AG10803 (cell line): ENCODE measurements around the gene SZT2.
A peak's percentile ranks its signal among the peaks of the same experiment; 100 is the strongest.

Experiments
- DNase-seq: peaks from one replicate; pipeline ENCODE4 v3.0.0; 2010; ENCODE audit warnings: low read depth
- H3K4me3 ChIP-seq: 2 replicates; pipeline ENCODE4 v1.5.1; 2011; ENCODE audit warnings: mild to moderate bottlenecking, low read length, control low read depth
- TF ChIP-seq, protein P1 (sequence below): conservative IDR thresholded peaks from 2 replicates; pipeline ENCODE4 v1.5.1; 2011; ENCODE audit warnings: mild to moderate bottlenecking, low read length, control low read depth, inconsistent platforms

SZT2 gene

DNA sequence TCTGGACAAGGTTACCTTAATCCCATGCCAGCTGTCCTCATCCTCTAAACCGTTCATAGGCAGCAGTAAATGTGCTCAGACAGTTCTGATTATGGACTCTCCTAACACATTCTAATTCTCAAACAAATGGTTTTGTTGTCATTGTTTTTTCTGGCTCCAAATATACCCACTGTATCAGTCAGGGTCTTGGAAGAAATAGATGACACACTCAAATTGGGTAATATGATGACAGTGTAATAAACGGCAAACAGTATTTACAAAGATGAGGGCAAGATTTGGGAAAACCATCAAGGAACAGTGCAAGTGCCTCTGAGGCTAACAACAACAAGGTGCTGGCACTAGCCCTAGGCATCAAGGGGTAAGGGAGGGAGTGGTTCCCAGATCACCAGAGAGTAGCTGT, 35.2 kb upstream of the SZT2 start:
- DNase-seq: no peak
- TF ChIP-seq, protein P1, sequence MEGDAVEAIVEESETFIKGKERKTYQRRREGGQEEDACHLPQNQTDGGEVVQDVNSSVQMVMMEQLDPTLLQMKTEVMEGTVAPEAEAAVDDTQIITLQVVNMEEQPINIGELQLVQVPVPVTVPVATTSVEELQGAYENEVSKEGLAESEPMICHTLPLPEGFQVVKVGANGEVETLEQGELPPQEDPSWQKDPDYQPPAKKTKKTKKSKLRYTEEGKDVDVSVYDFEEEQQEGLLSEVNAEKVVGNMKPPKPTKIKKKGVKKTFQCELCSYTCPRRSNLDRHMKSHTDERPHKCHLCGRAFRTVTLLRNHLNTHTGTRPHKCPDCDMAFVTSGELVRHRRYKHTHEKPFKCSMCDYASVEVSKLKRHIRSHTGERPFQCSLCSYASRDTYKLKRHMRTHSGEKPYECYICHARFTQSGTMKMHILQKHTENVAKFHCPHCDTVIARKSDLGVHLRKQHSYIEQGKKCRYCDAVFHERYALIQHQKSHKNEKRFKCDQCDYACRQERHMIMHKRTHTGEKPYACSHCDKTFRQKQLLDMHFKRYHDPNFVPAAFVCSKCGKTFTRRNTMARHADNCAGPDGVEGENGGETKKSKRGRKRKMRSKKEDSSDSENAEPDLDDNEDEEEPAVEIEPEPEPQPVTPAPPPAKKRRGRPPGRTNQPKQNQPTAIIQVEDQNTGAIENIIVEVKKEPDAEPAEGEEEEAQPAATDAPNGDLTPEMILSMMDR: no peak
- H3K4me3 ChIP-seq: no peak overlapping the region

DNA sequence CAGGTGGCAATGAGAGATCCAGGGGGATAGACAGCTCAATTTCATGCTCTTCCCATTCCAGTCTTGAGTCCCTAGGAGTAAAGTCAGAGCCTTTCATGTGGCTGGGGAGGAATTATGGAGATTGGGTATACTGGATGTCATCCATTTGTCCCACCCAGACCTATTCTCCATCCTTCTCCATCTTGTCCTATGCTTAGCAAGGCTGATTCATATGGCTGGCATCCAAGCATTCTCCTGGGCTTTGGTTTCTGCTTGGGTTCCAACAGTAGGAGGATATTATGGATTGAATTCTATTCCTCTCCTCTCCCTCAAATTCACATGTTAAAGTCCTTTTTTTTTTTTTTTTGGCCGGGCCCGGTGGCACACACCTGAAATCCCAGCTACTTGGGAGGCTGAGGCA, 34.8 kb upstream of the SZT2 start:
- no peak overlapping the region for H3K4me3 ChIP-seq
- TF ChIP-seq, protein P1: no peak
- no peak for DNase-seq

DNA sequence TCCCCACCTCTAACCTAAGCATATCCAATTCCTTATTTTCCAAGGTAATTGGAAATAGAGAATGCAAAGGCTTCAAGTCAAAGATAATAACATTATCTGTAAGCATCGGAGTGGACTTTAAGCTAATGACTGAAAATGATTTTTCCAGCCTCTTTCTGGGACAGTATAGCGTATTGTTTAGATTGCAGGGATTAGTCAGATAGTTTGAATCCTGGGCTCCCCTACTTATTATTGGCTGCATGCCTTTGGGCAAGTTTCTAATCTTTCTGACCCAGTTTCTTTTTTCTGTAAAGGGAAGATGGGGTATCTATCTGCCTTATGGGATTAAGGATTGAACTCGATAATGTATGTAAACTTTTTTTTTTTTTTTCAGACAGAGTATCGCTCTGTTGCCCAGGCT, 32.4 kb upstream of the SZT2 start:
- no peak overlapping the region for H3K4me3 ChIP-seq
- TF ChIP-seq, protein P1: no peak
- no peak for DNase-seq

DNA sequence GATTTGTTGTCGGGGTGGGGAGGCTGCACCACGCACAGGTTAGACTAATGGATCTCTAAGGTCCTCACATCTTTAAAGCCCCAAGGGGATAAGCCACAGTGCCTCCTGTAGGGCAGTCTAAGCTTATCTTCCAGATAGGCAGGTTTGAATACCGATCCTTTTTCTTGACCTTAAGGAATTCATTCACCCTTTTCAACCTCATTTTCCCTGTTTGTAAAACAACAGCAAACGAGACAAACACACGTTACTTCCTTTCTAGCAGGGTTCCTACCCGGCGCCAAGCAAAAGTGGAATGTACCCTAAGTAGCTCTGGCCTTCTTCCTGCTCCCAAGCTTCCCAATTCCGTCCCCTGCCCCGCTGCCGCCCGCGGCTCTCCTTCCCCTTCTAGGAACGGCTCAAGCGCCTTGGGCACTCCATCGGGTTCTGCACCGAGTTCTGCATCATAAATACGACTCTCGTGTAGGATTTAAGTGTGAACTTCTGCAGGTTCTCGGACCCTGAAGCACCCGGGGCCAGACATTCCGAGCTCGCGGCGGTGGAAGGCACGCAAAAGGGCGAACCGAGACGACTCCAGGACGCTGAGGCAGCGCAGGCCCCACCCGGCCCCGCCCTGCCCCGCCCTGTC, 31.5 kb upstream of the SZT2 start:
- peak overlapping the region; percentile 79 for H3K4me3 ChIP-seq
- TF ChIP-seq, protein P1: peak; percentile 56
- DNase-seq: peak; percentile 32

DNA sequence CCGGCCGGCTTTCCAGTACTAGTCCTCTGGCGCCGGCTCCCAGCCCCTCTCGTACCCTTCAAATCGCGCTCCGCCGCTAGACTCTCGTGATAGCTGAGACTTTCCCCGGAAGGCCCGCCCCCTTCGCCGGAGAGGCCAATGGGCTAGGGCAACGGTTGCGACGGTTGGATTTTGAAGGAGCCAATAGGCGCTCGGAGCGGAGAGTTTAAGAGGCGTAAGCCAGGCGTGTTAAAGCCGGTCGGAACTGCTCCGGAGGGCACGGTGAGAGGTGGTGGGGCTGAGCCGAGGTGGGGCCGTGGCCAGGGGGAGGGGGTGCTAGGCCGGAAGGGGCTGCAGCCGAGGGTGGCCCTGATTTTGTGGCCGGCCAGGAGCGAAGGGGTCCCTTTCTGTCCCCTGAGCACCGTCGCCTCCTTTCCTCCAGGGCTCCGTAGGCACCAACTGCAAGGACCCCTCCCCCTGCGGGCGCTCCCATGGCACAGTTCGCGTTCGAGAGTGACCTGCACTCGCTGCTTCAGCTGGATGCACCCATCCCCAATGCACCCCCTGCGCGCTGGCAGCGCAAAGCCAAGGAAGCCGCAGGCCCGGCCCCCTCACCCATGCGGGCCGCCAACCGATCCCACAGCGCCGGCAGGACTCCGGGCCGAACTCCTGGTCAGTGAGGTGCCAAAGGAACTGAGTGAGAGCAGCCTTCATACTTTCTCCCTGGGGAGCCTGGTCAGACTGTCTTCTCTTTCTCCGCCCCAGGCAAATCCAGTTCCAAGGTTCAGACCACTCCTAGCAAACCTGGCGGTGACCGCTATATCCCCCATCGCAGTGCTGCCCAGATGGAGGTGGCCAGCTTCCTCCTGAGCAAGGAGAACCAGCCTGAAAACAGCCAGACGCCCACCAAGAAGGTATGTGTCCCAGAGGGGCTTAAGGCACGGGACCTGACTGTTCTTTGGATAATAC, 30.7 kb upstream of the SZT2 start, which contains the start of gene CDC20:
Gene CDC20 (plus strand): TSS at position 236 of the 948 bp plus-strand sequence. CDS start 235 bp downstream, at position 471.
- peak; percentile 92 for DNase-seq
- TF ChIP-seq, protein P1: no peak
- peak within 1 kb of the TSS; percentile 79 for H3K4me3 ChIP-seq

GRCh38 chr1:43359696-43360095, 30.0 kb upstream of the SZT2 start:
- TF ChIP-seq, protein P1: no peak
- DNase-seq: no peak
- H3K4me3 ChIP-seq: peak overlapping the region; percentile 68
